NCI-H1694 treated with DMSO at 0.1 percent for 48 hours (cell line): ENCODE data around the gene DDTL.
A peak's percentile ranks its signal among the peaks of the same experiment; 100 is the strongest.
"Not testable (repeated sequence)": the region's sequence is repeated elsewhere in the genome, so short reads cannot be mapped to it uniquely, and the experiment has no call there.

ENCODE experiments used
- DNase-seq: peaks from one replicate; lab custom pipeline; 2025; lab: John Stamatoyannopoulos, UW

The DDTL gene

GRCh38 chr22:23966568-23966967 lies at the start of gene DDTL:
TSS of gene DDTL (plus strand) at chr22:23966888. CDS start at chr22:23966915, 27 bp downstream.
- not testable (repeated sequence) for DNase-seq

DNA sequence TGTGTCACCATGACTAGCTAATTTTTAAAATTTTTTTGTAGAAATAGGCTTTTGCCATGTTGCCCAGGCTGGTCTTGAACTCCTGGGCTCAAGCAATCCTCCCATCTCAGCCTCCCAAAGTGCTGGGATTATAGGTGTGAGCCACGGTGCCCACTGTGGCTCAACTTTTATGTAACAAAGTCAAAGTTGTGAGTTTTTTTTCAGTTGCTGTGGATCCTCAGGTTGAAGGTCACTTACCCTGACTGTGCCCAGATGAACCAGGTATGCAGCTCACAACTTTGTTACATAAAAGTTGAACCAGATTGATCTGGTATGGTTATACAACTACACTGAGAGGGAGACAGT lies 46.4 kb upstream of the DDTL start:
- not testable (repeated sequence) for DNase-seq

- DNase-seq: not testable (repeated sequence)
Observed at GRCh38 chr22:23921586-23922201, 45.0 kb upstream of the DDTL start.

DNA sequence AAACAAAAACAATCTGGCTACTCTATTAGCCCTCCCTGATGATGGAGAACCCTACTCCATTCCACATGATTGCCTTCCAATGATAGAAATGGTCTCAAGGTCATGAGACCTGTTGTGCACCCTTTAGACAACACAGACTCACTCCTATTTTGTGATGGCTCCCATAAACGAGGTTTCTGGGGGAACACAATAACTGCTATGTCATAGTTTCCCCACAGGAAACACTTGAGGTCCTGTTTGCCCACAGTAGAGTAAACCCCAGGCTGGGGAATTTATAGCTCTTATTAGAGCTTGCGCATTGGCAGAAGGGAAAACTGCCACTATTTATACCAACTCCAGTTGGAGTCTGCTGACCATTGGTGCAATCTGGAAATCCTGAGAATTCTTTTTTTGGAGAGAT lies 43.8 kb upstream of the DDTL start:
- DNase-seq: no peak

GRCh38 chr22:23925020-23925606 lies 41.6 kb upstream of the DDTL start:
- no peak for DNase-seq

DNA sequence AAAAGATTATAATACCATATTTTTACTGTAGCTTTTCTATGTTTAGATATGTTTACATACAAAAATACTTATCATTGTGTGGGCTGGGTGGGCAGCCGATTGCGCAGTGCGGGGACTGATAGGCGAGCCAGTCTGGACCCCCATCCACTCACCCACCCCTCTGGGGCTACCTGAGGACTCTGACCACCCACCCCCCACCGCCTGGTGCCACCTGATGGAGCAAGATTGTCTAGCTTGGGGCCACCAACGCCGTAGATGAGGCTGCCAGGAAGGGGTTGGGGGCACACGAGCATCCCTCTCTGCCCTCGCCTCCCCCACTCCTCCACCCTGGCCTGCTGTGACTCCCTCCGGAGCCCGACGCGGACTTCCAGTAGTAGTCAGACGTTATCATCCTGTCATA lies 40.1 kb upstream of the DDTL start:
- DNase-seq: no peak

DNA sequence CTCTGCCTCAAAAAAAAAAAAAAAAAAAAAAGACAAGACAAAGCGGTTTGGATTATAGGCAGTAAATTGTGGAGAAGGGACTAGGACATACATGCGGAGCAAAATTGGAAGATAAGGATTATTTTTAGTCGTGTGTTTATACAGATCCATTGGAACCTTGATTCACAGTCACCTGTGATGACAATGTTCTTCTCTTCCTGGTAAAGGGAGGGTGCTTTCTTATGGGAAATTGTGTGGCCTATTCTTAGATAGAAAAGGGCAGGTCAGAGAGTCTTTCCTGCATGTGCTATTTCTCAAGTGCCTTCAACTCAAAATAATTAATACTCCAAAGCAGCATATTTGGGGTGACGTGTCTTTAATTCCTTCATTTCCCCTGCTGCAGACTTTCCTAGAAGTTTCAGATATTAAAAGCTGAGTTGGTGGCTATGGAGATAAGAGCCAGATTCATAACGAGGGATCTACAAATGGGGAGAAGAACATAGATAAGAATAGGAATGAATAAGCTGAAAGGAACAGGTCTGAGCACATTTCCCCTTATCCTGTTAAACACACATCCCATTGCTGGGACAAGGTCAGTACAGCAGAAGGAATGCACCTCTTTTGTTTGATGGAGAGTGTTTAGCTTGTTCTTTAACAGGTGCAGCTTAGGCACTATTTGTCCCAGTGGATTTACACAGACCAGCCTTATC lies 28.2 kb upstream of the DDTL start:
- no peak for DNase-seq

- DNase-seq: no peak
Observed at GRCh38 chr22:23939017-23939357, 27.7 kb upstream of the DDTL start.

- not testable (repeated sequence) for DNase-seq
Observed at GRCh38 chr22:23940166-23940565, 26.5 kb upstream of the DDTL start.

DNA sequence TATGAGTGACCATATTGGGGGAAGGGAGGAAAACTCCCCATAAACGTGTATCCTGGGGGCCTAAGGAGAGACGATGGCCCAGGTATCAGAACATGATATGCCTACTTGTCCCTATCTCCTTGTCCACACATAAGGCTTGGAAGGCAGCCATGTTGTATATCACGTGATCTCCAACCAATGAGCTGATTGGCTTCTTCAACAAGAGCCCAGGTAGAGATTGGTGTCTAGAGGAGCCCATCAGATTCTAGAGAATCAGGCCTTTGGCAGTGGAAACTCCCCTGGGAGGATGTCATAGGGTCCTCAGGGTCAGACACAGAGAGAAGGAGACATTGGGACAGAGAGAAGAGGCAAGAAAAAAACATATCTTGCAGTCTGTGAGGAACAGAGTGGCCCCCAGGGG lies 19.3 kb upstream of the DDTL start:
- DNase-seq: not testable (repeated sequence)

GRCh38 chr22:23949764-23950163 lies 16.9 kb upstream of the DDTL start:
- DNase-seq: not testable (repeated sequence)

- not testable (repeated sequence) for DNase-seq
Observed at GRCh38 chr22:23951383-23951782, 15.3 kb upstream of the DDTL start.

GRCh38 chr22:23952794-23953405 lies 13.8 kb upstream of the DDTL start:
- not testable (repeated sequence) for DNase-seq

DNA sequence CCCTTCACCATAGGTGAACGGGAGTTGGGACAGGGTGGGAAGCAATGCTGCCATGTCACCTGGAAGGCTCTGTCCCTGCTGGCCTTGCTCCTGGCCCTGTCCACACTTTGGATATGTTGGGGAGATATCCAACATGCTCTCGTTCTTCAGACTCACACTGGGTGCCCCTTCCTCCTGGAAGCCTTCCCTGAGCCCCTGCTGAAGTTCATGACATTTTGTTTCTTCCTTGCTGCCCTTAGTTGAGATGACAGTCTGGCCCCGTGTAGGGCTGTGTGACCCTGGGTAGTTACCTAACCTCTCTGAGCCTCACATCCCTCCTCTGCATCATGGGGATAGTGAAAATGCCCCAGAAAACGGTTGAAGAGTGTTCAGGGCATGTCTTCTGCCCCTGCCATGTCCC lies 13.2 kb upstream of the DDTL start:
- DNase-seq: not testable (repeated sequence)

GRCh38 chr22:23954193-23954990 lies 12.3 kb upstream of the DDTL start:
- not testable (repeated sequence) for DNase-seq

GRCh38 chr22:23954991-23955305 lies 11.7 kb upstream of the DDTL start:
- not testable (repeated sequence) for DNase-seq

DNA sequence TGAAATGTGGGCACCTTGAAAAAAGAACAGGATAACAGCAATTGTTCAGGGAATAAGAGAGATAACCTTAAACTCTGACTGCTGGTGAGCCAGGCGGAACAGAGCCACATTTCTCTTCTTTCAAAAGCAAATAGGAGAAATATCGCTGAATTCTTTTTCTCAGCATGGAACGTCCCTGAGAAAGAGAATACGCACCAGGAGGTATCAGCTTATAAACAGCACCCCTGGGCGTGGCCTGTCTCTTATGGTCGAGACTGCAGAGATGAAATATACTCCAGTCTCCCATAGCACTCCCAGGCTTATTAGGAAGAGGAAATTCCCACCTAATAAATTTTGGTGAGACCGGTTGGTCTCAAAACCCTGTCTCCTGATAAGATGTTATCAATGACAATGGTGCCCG lies 10.8 kb upstream of the DDTL start:
- DNase-seq: not testable (repeated sequence)

DNA sequence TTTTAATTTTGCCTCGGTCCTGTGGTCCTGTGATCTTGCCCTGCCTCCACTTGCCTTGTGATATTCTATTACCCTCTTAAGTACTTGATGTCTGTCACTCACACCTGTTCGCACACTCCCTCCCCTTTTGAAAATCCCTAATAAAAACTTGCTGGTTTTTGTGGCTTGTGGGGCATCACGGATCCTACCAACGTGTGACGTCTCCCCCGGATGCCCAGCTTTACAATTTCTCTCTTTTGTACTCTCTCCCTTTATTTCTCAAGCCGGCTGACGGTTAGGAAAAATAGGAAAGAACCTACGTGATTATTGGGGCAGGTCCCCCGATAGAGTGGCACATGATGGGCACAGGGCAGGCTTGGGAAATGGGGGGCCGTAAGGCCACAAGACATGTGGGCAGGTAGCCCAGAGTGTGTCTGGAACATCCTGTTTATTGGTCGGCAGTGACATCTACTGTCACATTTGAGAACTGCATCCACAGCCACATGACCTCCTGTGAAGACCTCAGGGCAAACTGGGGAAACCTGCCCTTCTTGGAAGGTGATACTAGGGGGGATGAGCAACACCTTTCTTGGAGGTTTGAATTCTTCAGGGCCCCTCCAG lies 10.3 kb upstream of the DDTL start:
- DNase-seq: peak; percentile 58

DNA sequence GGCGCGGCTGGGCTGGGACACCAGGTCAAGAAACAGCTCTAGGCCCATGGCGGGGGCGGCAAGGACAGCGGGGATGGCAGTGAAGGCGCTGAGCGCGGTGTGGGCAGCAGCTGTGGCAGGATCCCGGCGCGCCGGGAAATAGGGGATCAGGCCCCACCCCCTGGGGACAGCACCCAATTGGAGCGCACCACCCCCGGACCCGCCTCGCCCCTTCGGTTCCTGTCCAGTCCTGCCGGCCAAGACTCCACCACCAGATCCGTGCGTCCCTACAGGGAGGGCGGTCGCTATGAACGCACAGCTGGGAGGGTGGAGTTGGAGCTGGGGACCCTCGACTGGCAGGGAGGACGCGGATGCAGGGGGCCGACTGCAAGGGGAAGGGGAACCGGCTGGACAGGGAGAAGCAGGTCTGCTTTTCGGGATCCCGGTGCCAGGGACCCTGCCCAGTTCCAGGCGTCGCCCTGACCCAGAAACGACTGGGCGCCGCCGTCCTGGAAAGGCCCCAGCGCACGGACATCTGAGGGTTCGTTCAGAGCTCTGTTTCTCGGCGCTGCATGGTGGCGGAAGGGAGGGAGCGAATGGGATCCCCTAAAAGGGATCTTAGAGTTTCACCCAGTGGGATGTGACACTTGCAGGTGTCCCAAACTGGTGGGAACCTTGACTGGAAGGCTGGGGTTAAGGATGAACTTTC lies 5.5 kb upstream of the DDTL start, which contains the start of gene GSTT2B:
Gene GSTT2B (minus strand): TSS at position 112 of the 688 bp plus-strand sequence. CDS start 64 bp downstream, at position 48.
- not testable (repeated sequence) for DNase-seq

DNA sequence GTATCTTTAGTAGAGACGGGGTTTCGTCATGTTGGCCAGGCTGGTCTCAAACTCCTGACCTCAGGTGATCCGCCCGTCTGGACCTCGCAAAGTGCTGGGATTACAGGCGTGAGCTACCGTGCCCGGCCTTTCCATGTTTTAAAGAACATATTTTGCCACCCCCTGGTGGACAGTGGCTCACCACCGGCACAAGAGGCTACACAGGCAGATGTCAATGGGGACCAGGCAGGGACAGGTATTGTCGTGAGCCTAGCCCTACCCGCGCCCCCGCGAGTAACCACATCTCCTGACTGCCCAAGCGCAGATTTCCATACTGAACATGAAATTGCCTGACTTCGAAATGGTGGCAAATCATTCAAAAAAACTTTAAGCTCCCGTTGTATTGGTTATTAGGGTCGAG lies 594 bp upstream of the DDTL start:
- not testable (repeated sequence) for DNase-seq

GRCh38 chr22:23969071-23969470 lies 2.4 kb downstream of the DDTL start:
- no peak for DNase-seq
